GM19397 (cell line): ENCODE data around the gene COL18A1.
"Not testable (repeated sequence)": the region's sequence is repeated elsewhere in the genome, so short reads cannot be mapped to it uniquely, and the experiment has no call there.

Experiments
- ATAC-seq: cut with Tn5 transposase; IDR thresholded peaks from one replicate; pipeline ENCODE4 v1.9.1; 2021; ENCODE audit warnings: mild to moderate bottlenecking, moderate library complexity; ENCODE audit not compliant: unreplicated experiment

The COL18A1 gene

GRCh38 chr21:45404730-45405270, at the start of gene COL18A1:
Gene COL18A1, plus strand, starts transcription at chr21:45405165. Its CDS starts 66 bp downstream, at chr21:45405231.
- no peak for ATAC-seq

GRCh38 chr21:45355573-45355972, 49.4 kb upstream of the COL18A1 start:
- ATAC-seq = no peak

- no peak for ATAC-seq
These were observed 48.7 kb upstream of the COL18A1 start for GRCh38 chr21:45356251-45356650.

GRCh38 chr21:45356653-45357435, 48.1 kb upstream of the COL18A1 start:
- no peak for ATAC-seq

GRCh38 chr21:45357436-45358260, 47.3 kb upstream of the COL18A1 start:
- ATAC-seq = no peak

GRCh38 chr21:45358261-45358670, 46.7 kb upstream of the COL18A1 start:
- no peak for ATAC-seq

GRCh38 chr21:45358711-45359310, 46.2 kb upstream of the COL18A1 start:
- no peak for ATAC-seq

- no peak for ATAC-seq
These were observed 45.3 kb upstream of the COL18A1 start for GRCh38 chr21:45359451-45360217.

- ATAC-seq = no peak
These were observed 43.6 kb upstream of the COL18A1 start for GRCh38 chr21:45361033-45361997.

- ATAC-seq = no peak
These were observed 42.8 kb upstream of the COL18A1 start for GRCh38 chr21:45362077-45362747.

GRCh38 chr21:45362748-45363145, 42.2 kb upstream of the COL18A1 start:
- ATAC-seq = no peak

- not testable (repeated sequence) for ATAC-seq
These were observed 41.7 kb upstream of the COL18A1 start for GRCh38 chr21:45363272-45363671.

GRCh38 chr21:45363921-45364467, 41.0 kb upstream of the COL18A1 start:
- no peak for ATAC-seq

- no peak for ATAC-seq
These were observed 40.3 kb upstream of the COL18A1 start for GRCh38 chr21:45364468-45365185.

GRCh38 chr21:45365186-45365607, 39.8 kb upstream of the COL18A1 start:
- ATAC-seq = no peak

GRCh38 chr21:45365608-45366241, 39.2 kb upstream of the COL18A1 start:
- ATAC-seq = no peak

- ATAC-seq = no peak
These were observed 38.5 kb upstream of the COL18A1 start for GRCh38 chr21:45366476-45366875.
